GM12878 (cell line): ENCODE measurements around the gene LHFPL2.

Experiments used
- BCL11A ChIP-seq: IDR thresholded peaks from 2 replicates; pipeline ENCODE4 v1.6.1; 2011; ENCODE audit warnings: low read depth, low read length
- BHLHE40 ChIP-seq, 2 experiments: fragments of 450-650 bp in 1 of 2; IDR thresholded peaks; 2 replicates each; pipeline ENCODE4 v1.6.1; 2011 to 2017; ENCODE audit warnings: low read depth in 2 of 2, borderline replicate concordance in 1 of 2, improper control_type of control experiment in 1 of 2, low read length in 1 of 2, mild to moderate bottlenecking in 1 of 2
- MAX ChIP-seq: IDR thresholded peaks from 2 replicates; pipeline ENCODE4 v1.6.1; 2012; ENCODE audit warnings: low read depth, low read length, improper control_type of control experiment
- POLR2A ChIP-seq: IDR thresholded peaks from 2 replicates; pipeline ENCODE4 v1.6.1; 2011; ENCODE audit warnings: low read depth, mild to moderate bottlenecking, low read length
- TCF12 ChIP-seq: IDR thresholded peaks from 2 replicates; pipeline ENCODE4 v1.6.1; 2011; ENCODE audit warnings: low read depth, mild to moderate bottlenecking, low read length
- TF ChIP-seq, protein P1 (sequence below): IDR thresholded peaks from 2 replicates; pipeline ENCODE4 v1.6.1; 2012; ENCODE audit warnings: mild to moderate bottlenecking, low read depth, low read length
- TF ChIP-seq, protein P2 (sequence below): IDR thresholded peaks from 2 replicates; pipeline ENCODE4 v1.6.1; 2011; ENCODE audit warnings: borderline replicate concordance, low read depth, mild to moderate bottlenecking, moderate library complexity, low read length; ENCODE audit not compliant: insufficient read depth, poor library complexity, severe bottlenecking

DNA sequence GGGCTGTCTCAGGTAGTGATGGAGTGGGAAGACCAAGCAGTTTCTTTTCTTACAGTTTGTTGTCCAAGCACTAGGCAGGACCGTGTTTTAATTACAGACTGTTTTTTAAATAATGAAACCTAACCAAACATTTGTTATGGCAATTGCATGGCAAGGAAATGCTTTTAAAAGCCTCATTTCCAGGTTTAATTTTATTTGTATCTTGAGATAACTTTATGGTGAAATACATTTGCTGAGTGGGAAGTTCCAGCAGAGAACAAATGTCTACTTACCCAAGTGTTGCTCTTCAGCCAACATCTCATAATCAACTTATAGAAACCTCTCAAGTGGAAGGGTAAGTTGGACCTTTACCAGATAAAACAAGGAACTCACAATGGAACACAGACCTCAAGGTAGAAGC lies 11.8 kb upstream of the LHFPL2 start:
- TF ChIP-seq BHLHE40 (IDR thresholded peaks at IDR 0.05; ENCODE audit: borderline replicate concordance in 1 of 2, low read depth in 2 of 2, low read length in 1 of 2) (no peak), POLR2A (no peak), TCF12 (no peak), MAX (no peak), BCL11A (no peak)
- TF ChIP-seq, protein P1, sequence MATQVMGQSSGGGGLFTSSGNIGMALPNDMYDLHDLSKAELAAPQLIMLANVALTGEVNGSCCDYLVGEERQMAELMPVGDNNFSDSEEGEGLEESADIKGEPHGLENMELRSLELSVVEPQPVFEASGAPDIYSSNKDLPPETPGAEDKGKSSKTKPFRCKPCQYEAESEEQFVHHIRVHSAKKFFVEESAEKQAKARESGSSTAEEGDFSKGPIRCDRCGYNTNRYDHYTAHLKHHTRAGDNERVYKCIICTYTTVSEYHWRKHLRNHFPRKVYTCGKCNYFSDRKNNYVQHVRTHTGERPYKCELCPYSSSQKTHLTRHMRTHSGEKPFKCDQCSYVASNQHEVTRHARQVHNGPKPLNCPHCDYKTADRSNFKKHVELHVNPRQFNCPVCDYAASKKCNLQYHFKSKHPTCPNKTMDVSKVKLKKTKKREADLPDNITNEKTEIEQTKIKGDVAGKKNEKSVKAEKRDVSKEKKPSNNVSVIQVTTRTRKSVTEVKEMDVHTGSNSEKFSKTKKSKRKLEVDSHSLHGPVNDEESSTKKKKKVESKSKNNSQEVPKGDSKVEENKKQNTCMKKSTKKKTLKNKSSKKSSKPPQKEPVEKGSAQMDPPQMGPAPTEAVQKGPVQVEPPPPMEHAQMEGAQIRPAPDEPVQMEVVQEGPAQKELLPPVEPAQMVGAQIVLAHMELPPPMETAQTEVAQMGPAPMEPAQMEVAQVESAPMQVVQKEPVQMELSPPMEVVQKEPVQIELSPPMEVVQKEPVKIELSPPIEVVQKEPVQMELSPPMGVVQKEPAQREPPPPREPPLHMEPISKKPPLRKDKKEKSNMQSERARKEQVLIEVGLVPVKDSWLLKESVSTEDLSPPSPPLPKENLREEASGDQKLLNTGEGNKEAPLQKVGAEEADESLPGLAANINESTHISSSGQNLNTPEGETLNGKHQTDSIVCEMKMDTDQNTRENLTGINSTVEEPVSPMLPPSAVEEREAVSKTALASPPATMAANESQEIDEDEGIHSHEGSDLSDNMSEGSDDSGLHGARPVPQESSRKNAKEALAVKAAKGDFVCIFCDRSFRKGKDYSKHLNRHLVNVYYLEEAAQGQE = no peak
- TF ChIP-seq, protein P2, sequence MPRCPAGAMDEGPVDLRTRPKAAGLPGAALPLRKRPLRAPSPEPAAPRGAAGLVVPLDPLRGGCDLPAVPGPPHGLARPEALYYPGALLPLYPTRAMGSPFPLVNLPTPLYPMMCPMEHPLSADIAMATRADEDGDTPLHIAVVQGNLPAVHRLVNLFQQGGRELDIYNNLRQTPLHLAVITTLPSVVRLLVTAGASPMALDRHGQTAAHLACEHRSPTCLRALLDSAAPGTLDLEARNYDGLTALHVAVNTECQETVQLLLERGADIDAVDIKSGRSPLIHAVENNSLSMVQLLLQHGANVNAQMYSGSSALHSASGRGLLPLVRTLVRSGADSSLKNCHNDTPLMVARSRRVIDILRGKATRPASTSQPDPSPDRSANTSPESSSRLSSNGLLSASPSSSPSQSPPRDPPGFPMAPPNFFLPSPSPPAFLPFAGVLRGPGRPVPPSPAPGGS = no peak
